HG02981 (cell line): Measurements from ENCODE around the gene MYH1.
"Not testable (repeated sequence)": the region's sequence is repeated elsewhere in the genome, so short reads cannot be mapped to it uniquely, and the experiment has no call there.

Experiments
- ATAC-seq: cut with Tn5 transposase; IDR thresholded peaks from one replicate; pipeline ENCODE4 v1.9.1; 2021; ENCODE audit warnings: mild to moderate bottlenecking, moderate library complexity; ENCODE audit not compliant: unreplicated experiment

MYH1 gene

GRCh38 chr17:10518271-10519037, at the start of gene MYH1:
Gene MYH1 (minus strand): TSS chr17:10518542. CDS start chr17:10516642, 1,900 bp downstream.
- no peak for ATAC-seq

GRCh38 chr17:10563991-10564660, 45.8 kb upstream of the MYH1 start:
- ATAC-seq: no peak

GRCh38 chr17:10558049-10558448, 39.7 kb upstream of the MYH1 start:
- ATAC-seq: no peak

GRCh38 chr17:10557422-10557821, 39.1 kb upstream of the MYH1 start:
- ATAC-seq: no peak

- ATAC-seq: no peak
Observed at GRCh38 chr17:10556301-10557005, 38.1 kb upstream of the MYH1 start.

- ATAC-seq: no peak
Observed at GRCh38 chr17:10550014-10550413, 31.7 kb upstream of the MYH1 start.

- ATAC-seq: no peak
Observed at GRCh38 chr17:10549096-10549842, 30.9 kb upstream of the MYH1 start, which contains the start of gene MYH2. Gene MYH2 (minus strand): TSS chr17:10549658. CDS start chr17:10547920, 1,738 bp downstream.

- ATAC-seq: no peak
Observed at GRCh38 chr17:10547351-10547750, 29.0 kb upstream of the MYH1 start.

GRCh38 chr17:10543486-10543885, 25.1 kb upstream of the MYH1 start:
- ATAC-seq: not testable (repeated sequence)

- ATAC-seq: not testable (repeated sequence)
Observed at GRCh38 chr17:10541179-10541578, 22.8 kb upstream of the MYH1 start.

- ATAC-seq: no peak
Observed at GRCh38 chr17:10532026-10532425, 13.7 kb upstream of the MYH1 start.

- ATAC-seq: no peak
Observed at GRCh38 chr17:10527419-10527818, 9.1 kb upstream of the MYH1 start.

- no peak for ATAC-seq
Observed at GRCh38 chr17:10526517-10526916, 8.2 kb upstream of the MYH1 start.

GRCh38 chr17:10523064-10523463, 4.7 kb upstream of the MYH1 start:
- no peak for ATAC-seq

- ATAC-seq: no peak
Observed at GRCh38 chr17:10521949-10522348, 3.6 kb upstream of the MYH1 start.

GRCh38 chr17:10516638-10517037, 1.7 kb downstream of the MYH1 start:
- ATAC-seq: no peak

- ATAC-seq: no peak
Observed at GRCh38 chr17:10516065-10516464, 2.3 kb downstream of the MYH1 start.

GRCh38 chr17:10513299-10514067, 4.9 kb downstream of the MYH1 start:
- ATAC-seq: no peak

- ATAC-seq: no peak
Observed at GRCh38 chr17:10512856-10513255, 5.5 kb downstream of the MYH1 start.

- no peak for ATAC-seq
Observed at GRCh38 chr17:10499950-10500349, 18.4 kb downstream of the MYH1 start.
